Peyer's patch (tissue), 4 donors: ENCODE measurements around the gene GGTA1. TPM values are rescaled to one million over a fixed set of nuclear protein-coding genes. Genes with fewer than 3 reads are reported as not detected.

Source experiments
- DNase-seq, 3 donors: peaks; one replicate each; pipeline ENCODE4 v3.0.0-alpha.2; 2017 to 2019
- H3K27ac ChIP-seq, 4 donors: fragments of 200-600 bp; sonication (generic); one replicate each; pipeline ENCODE4 v1.5.1; 2016 to 2019
- H3K27me3 ChIP-seq, 2 donors: fragments of 200-600 bp; sonication (generic); one replicate each; pipeline ENCODE4 v1.5.1; 2019
- H3K36me3 ChIP-seq, 3 donors: fragments of 200-600 bp; sonication (generic); one replicate each; pipeline ENCODE4 v1.5.1; 2016 to 2019
- H3K4me1 ChIP-seq, 4 donors: fragments of 200-600 bp; sonication (generic); one replicate each; pipeline ENCODE4 v1.5.1; 2016 to 2019
- H3K4me3 ChIP-seq, 4 donors: fragments of 200-600 bp; sonication (generic); 1 replicate in 3 of 4; 2 replicates in 1 of 4; pipeline ENCODE4 v1.5.1; 2016 to 2019; ENCODE audit warnings: mild to moderate bottlenecking in 1 of 4
- H3K9me3 ChIP-seq, 4 donors: fragments of 200-600 bp; sonication (generic); one replicate each; pipeline ENCODE4 v1.5.1; 2016 to 2019; ENCODE audit warnings: mild to moderate bottlenecking in 1 of 4
- CTCF ChIP-seq, 6 experiments: fragments of 450-650 bp in 4 of 6; fragments of 200-600 bp in 2 of 6; sonication (generic) in 1 of 6; IDR thresholded peaks; one replicate each; pipeline ENCODE4 v1.5.1; 2017 to 2019; ENCODE audit warnings: antibody characterized with exemption in 6 of 6, mild to moderate bottlenecking in 3 of 6, moderate library complexity in 1 of 6
- POLR2A ChIP-seq, 2 donors: fragments of 450-650 bp; IDR thresholded peaks; one replicate each; pipeline ENCODE4 v1.5.1; 2017; ENCODE audit warnings: antibody characterized with exemption in 2 of 2, mild to moderate bottlenecking in 2 of 2, moderate library complexity in 2 of 2
- total RNA-seq, 4 donors: library from RNA; depleted of rRNA; stranded (reverse); fragments of >200 nt; gene quantifications; one replicate each; pipeline ENCODE4 v1.1.0, GENCODE V29; 2016

GGTA1 gene
- total RNA-seq, 4 donors from 2014 or later: 0.88 to 12.4 (median 2.6) TPM

- no peaks in the 10 kb centered on the region for H3K36me3 ChIP-seq
- no peak overlapping the region for H3K4me3 ChIP-seq
- TF ChIP-seq POLR2A (IDR thresholded peaks at IDR 0.05): no peak
- no peak for TF ChIP-seq CTCF (IDR thresholded peaks at IDR 0.05)
- no peaks in the 10 kb centered on the region for H3K27me3 ChIP-seq
- H3K9me3 ChIP-seq: no peaks in the 10 kb centered on the region
- no peak for DNase-seq
- no peak overlapping the region for H3K27ac ChIP-seq
- no peaks in the 10 kb centered on the region for H3K4me1 ChIP-seq
These were observed 52.3 kb downstream of the GGTA1 start for GRCh38 chr9:121447321-121447834.

- no peak for DNase-seq
- no peak overlapping the region for H3K27ac ChIP-seq
- no peaks in the 10 kb centered on the region for H3K9me3 ChIP-seq
- no peaks in the 10 kb centered on the region for H3K27me3 ChIP-seq
- TF ChIP-seq CTCF (IDR thresholded peaks at IDR 0.05): no peak
- no peak for TF ChIP-seq POLR2A (IDR thresholded peaks at IDR 0.05)
- H3K4me1 ChIP-seq: no peaks in the 10 kb centered on the region
- H3K36me3 ChIP-seq: no peaks in the 10 kb centered on the region
- H3K4me3 ChIP-seq: no peak overlapping the region
These were observed 53.7 kb downstream of the GGTA1 start for GRCh38 chr9:121445986-121446385.

DNA sequence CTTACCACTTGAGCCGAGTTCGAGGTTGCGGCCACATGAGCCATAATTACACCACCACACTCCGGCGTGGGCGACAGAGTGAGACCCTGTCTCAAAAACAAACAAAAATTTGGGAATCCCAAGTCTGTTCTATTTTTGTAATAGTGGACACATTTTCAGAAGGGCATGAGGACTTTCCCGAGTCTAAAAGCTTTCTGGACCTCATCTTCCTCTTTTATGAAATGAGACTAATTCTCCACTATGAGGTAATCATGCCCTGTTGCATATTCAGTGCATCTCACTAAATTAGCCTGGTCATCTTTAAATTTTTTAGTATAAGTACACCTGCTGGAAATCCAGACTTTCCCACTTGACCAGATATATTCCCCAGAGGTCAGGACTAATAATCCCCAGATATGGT is 55.7 kb downstream of the GGTA1 start:
- H3K4me3 ChIP-seq: no peak overlapping the region

GRCh38 chr9:121441165-121441564 is 58.5 kb downstream of the GGTA1 start:
- Histone ChIP-seq H3K9me3 (no peaks in the 10 kb centered on the region), H3K36me3 (no peaks in the 10 kb centered on the region), H3K27me3 (no peaks in the 10 kb centered on the region), H3K4me1 (no peaks in the 10 kb centered on the region), H3K27ac (no peak overlapping the region), H3K4me3 (no peak overlapping the region)
- TF ChIP-seq CTCF (IDR thresholded peaks at IDR 0.05) (no peak), POLR2A (IDR thresholded peaks at IDR 0.05) (no peak)
- DNase-seq: no peak

More for the DNA sequence above, 55.7 kb downstream of the GGTA1 start:
- Histone ChIP-seq H3K9me3 (no peaks in the 10 kb centered on the region), H3K4me1 (no peaks in the 10 kb centered on the region), H3K27me3 (no peaks in the 10 kb centered on the region), H3K36me3 (no peaks in the 10 kb centered on the region), H3K27ac (no peak overlapping the region)
- TF ChIP-seq POLR2A (IDR thresholded peaks at IDR 0.05) (no peak), CTCF (IDR thresholded peaks at IDR 0.05) (no peak)
- no peak for DNase-seq

- Histone ChIP-seq H3K4me1 (no peaks in the 10 kb centered on the region), H3K27me3 (no peaks in the 10 kb centered on the region), H3K27ac (no peak overlapping the region), H3K36me3 (no peaks in the 10 kb centered on the region), H3K9me3 (no peaks in the 10 kb centered on the region), H3K4me3 (no peak overlapping the region)
- TF ChIP-seq POLR2A (IDR thresholded peaks at IDR 0.05) (no peak), CTCF (IDR thresholded peaks at IDR 0.05) (no peak)
- DNase-seq: no peak
These were observed 59.7 kb downstream of the GGTA1 start for GRCh38 chr9:121439711-121440664.
